ENCODE data around the gene RAB40C. TPM values are rescaled to one million over a fixed set of nuclear protein-coding genes. Genes with fewer than 3 reads are reported as not detected.

Gene RAB40C
- total RNA-seq, 1 donor, result 11.2 TPM

GRCh38 chr16:674968-675883 lies 85.4 kb downstream of the RAB40C start, which contains the start of gene RHBDL1:
Gene RHBDL1 (plus strand): TSS chr16:675671. CDS start chr16:675791, 120 bp downstream.
- Histone ChIP-seq H3K27ac (ENCODE audit: low read depth, low read length) (no peak within 1 kb of the TSS), H2AFZ (ENCODE audit: low read length) (no peak within 1 kb of the TSS)

GRCh38 chr16:675884-676564 lies 86.2 kb downstream of the RAB40C start:
- Histone ChIP-seq H3K4me1 (ENCODE audit: insufficient read depth, low read length) (peaks cover 5% of the 10 kb centered on the region), H3K4me3 (ENCODE audit: insufficient read depth, low read length) (peak overlapping the region; percentile 66), H3K36me3 (ENCODE audit: insufficient read depth, low read length) (peaks cover 26% of the 10 kb centered on the region), H3K4me2 (ENCODE audit: insufficient read depth, low read length) (peak overlapping the region; percentile 64), H3K27ac (ENCODE audit: low read depth, low read length) (no peak overlapping the region), H4K20me1 (ENCODE audit: insufficient read depth, low read length) (peaks cover 33% of the 10 kb centered on the region), H3K9me3 (ENCODE audit: low read depth, low read length) (no peaks in the 10 kb centered on the region), H2AFZ (ENCODE audit: low read length) (no peak overlapping the region), H3K79me2 (ENCODE audit: insufficient read depth, low read length) (peaks cover 5% of the 10 kb centered on the region), H3K27me3 (ENCODE audit: insufficient read depth, low read length) (no peaks in the 10 kb centered on the region)
- TF ChIP-seq CTCF (IDR thresholded peaks at IDR 0.05; ENCODE audit: extremely low read depth, low read depth, low read length), result no peak
- DNase-seq (ENCODE audit: insufficient read length, low spot score, missing footprints), result peak; percentile 92

More at GRCh38 chr16:674968-675883, 85.4 kb downstream of the RAB40C start, which contains the start of gene RHBDL1:
- Histone ChIP-seq H3K27me3 (ENCODE audit: insufficient read depth, low read length) (no peaks in the 10 kb centered on the region), H4K20me1 (ENCODE audit: insufficient read depth, low read length) (peaks cover 34% of the 10 kb centered on the region), H3K4me3 (ENCODE audit: insufficient read depth, low read length) (peak within 1 kb of the TSS; percentile 66), H3K9me3 (ENCODE audit: low read depth, low read length) (no peaks in the 10 kb centered on the region), H3K4me1 (ENCODE audit: insufficient read depth, low read length) (peaks cover 2% of the 10 kb centered on the region), H3K36me3 (ENCODE audit: insufficient read depth, low read length) (peaks cover 33% of the 10 kb centered on the region), H3K79me2 (ENCODE audit: insufficient read depth, low read length) (peaks cover 9% of the 10 kb centered on the region), H3K4me2 (ENCODE audit: insufficient read depth, low read length) (peak within 1 kb of the TSS; percentile 64)
- TF ChIP-seq CTCF (IDR thresholded peaks at IDR 0.05; ENCODE audit: extremely low read depth, low read depth, low read length), result no peak
- DNase-seq (ENCODE audit: insufficient read length, low spot score, missing footprints), result peak; percentile 95

- Histone ChIP-seq H3K27me3 (ENCODE audit: insufficient read depth, low read length) (no peaks in the 10 kb centered on the region), H2AFZ (ENCODE audit: low read length) (no peak overlapping the region), H3K9me3 (ENCODE audit: low read depth, low read length) (no peaks in the 10 kb centered on the region), H3K27ac (ENCODE audit: low read depth, low read length) (no peak overlapping the region), H3K4me2 (ENCODE audit: insufficient read depth, low read length) (no peak overlapping the region), H3K4me3 (ENCODE audit: insufficient read depth, low read length) (no peak overlapping the region), H3K79me2 (ENCODE audit: insufficient read depth, low read length) (peaks cover 8% of the 10 kb centered on the region), H3K36me3 (ENCODE audit: insufficient read depth, low read length) (peaks cover 24% of the 10 kb centered on the region), H4K20me1 (ENCODE audit: insufficient read depth, low read length) (peaks cover 37% of the 10 kb centered on the region), H3K4me1 (ENCODE audit: insufficient read depth, low read length) (peaks cover 10% of the 10 kb centered on the region)
- TF ChIP-seq CTCF (IDR thresholded peaks at IDR 0.05; ENCODE audit: extremely low read depth, low read depth, low read length), result no peak
- no peak for DNase-seq (ENCODE audit: insufficient read length, low spot score, missing footprints)
Measured at GRCh38 chr16:676565-676902, 86.7 kb downstream of the RAB40C start.

GRCh38 chr16:676913-677312 lies 87.0 kb downstream of the RAB40C start:
- Histone ChIP-seq H3K4me2 (ENCODE audit: insufficient read depth, low read length) (no peak overlapping the region), H3K27me3 (ENCODE audit: insufficient read depth, low read length) (no peaks in the 10 kb centered on the region), H3K27ac (ENCODE audit: low read depth, low read length) (no peak overlapping the region), H3K4me3 (ENCODE audit: insufficient read depth, low read length) (no peak overlapping the region), H2AFZ (ENCODE audit: low read length) (no peak overlapping the region), H3K4me1 (ENCODE audit: insufficient read depth, low read length) (peaks cover 14% of the 10 kb centered on the region), H3K36me3 (ENCODE audit: insufficient read depth, low read length) (peaks cover 27% of the 10 kb centered on the region), H3K79me2 (ENCODE audit: insufficient read depth, low read length) (peaks cover 12% of the 10 kb centered on the region), H4K20me1 (ENCODE audit: insufficient read depth, low read length) (peaks cover 40% of the 10 kb centered on the region), H3K9me3 (ENCODE audit: low read depth, low read length) (no peaks in the 10 kb centered on the region)
- DNase-seq (ENCODE audit: insufficient read length, low spot score, missing footprints), result no peak
- no peak for TF ChIP-seq CTCF (IDR thresholded peaks at IDR 0.05; ENCODE audit: extremely low read depth, low read depth, low read length)
